DMS 273 (cell line): Measurements from ENCODE around the gene SIRT1.
"Not testable (repeated sequence)": the region's sequence is repeated elsewhere in the genome, so short reads cannot be mapped to it uniquely, and the experiment has no call there.

Experiments used
- DNase-seq: peaks from one replicate; lab custom pipeline; 2025; ENCODE audit not compliant: unreplicated experiment; lab: John Stamatoyannopoulos, UW

Gene SIRT1

DNA sequence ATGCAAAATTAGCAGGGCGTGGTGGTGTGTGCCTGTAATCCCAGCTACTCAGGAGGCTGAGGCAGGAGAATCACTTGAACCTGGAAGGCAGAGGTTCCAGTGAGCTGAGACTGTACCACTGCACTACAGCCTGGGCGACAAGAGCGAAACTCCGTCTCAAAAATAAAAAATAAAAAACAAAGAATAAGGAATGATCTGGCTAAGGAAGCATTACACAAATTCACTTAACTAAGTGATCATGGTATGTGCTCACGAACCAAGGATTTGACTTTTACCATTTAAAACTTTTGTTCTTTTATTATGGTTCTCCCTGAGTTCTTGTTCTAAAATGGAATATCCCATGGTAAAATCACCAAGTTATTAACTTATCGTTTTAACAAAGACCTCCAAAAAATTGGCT lies 71.2 kb downstream of the SIRT1 start:
- DNase-seq: no peak

DNA sequence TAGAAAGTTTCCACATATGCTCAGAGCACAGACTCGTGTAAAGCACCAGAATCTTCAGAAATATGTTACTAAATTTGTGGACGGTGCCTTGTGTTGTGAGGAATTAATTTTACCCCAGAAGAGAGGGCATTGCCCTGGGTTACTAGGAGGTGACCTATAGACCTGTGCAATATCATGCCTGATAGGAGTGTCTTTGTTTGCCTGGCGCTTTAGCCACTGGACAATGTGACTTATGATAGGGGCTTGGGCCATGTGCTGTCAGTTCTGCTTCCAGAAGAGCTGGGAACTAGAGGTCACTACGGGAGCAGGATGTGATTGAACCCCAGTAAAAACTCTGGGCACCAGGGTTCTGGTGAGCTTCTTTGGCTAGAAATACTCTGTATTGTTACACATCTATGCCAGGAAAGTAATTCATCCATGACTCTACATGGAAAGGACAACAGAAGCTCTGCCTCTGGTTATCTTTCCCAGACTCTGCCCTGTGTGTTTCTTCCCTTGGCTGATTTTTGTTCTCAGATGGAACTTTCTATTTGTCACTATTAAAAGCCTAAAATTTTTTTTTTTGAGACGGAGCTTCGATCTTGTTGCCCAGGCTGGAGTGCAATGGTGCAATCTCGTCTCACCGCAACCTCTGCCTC lies 75.5 kb downstream of the SIRT1 start:
- no peak for DNase-seq

DNA sequence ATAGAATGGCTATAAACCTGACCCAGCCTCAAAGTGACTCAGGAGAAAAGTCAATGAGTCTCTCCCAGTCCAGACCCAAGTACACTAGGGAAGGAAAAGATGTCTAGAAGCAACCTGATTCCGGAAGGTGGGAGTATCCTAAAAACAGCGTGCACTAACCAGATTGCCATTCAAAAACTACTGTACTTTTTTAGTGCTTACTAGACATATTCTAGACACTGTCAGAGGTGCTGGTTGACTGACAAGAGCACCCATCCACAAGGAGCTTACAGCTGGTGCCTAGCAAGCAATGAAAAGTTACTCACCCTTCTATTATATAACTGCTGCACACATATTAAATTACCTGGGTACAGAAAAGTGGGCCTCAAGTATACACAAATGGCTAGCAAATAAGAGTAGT lies 81.0 kb downstream of the SIRT1 start:
- no peak for DNase-seq

DNA sequence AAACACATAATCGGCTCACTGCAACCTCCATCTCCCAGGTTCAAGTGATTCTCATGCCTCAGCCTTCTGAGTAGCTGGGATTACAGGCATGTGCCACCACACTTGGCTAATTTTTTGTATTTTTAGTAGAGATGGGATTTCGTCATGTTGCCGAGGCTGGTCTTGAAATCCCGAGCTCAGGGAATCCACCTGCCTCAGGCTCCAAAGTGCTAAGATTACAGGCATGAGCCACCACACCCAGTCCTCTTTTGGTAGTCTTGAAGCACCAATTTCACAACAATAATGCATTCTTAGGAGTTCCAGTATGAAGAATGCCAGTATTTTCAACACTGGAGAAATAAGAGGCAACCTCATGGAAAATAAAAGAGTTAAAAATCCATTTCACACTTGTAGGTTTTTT lies 81.6 kb downstream of the SIRT1 start:
- DNase-seq: not testable (repeated sequence)
